ENCODE data around the gene IQGAP2. TPM values are rescaled to one million over a fixed set of nuclear protein-coding genes. Genes with fewer than 3 reads are reported as not detected.

IQGAP2 gene
- total and polyA plus RNA-seq, 2 of the 8 experiments (the other 6 are each of a cell fraction or from before 2014, with no cell fraction given): 19.7 to 66.0 TPM

GRCh38 chr5:76401801-76402250, 1.3 kb upstream of the IQGAP2 start (continued):
- TF ChIP-seq CHD7 (IDR thresholded peaks at IDR 0.05; ENCODE audit: insufficient replicate concordance, low read length) (no peak), SAP30 (IDR thresholded peaks at IDR 0.05; ENCODE audit: insufficient read depth, insufficient replicate concordance, low read length) (no peak), SP4 (IDR thresholded peaks at IDR 0.05; ENCODE audit: low read length) (no peak), CBX8 (IDR thresholded peaks at IDR 0.05; ENCODE audit: borderline replicate concordance, low read depth, low read length) (no peak), NRF1 (IDR thresholded peaks at IDR 0.05; ENCODE audit: low read depth, low read length) (no peak), CREB1 (IDR thresholded peaks at IDR 0.05) (no peak), ASH2L (IDR thresholded peaks at IDR 0.05; ENCODE audit: low read length) (no peak)

Data from H1 (cell line).